ENCODE measurements around the gene LIN37.

DNA sequence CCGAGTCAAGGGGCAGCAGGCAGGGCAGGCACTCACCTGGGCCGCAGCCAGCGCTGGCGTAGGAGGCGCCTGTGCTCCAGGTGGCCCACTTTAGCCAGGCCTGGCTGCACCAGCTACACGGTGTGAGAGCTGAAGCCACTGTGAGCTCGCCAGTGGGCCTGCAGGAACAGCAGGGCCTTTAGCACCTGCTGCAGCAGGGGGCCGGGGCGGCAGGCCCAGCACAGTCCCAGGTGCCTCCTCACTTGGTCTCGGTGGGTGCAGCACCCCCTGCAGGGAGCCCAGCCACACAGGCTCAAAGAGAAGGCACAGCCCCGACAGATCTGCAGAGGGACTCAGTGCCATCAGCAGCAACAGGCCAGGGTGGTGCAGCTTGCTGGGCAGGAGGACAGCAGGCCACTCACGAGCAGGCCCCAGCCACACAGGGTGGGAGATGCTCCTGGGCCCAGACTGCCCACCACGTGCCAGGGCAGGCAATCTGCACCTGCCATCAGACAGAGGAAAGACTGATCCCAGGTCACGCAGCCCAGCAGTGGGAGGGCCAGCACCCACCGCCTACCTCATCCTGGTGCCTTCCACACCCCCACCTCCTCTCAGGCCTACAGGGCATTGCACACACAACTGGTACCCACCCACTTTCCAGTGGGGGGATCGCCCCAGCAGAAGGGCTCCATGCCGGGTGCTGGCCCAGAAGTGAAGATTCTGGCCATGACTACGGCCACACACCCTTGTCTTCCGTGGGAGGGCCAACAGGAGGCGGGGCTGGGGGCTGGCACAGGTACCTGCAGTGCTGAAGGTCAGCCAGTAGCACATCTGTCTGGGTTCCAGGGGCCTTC lies 42.8 kb downstream of the LIN37 start:
- TF ChIP-seq, protein P1, sequence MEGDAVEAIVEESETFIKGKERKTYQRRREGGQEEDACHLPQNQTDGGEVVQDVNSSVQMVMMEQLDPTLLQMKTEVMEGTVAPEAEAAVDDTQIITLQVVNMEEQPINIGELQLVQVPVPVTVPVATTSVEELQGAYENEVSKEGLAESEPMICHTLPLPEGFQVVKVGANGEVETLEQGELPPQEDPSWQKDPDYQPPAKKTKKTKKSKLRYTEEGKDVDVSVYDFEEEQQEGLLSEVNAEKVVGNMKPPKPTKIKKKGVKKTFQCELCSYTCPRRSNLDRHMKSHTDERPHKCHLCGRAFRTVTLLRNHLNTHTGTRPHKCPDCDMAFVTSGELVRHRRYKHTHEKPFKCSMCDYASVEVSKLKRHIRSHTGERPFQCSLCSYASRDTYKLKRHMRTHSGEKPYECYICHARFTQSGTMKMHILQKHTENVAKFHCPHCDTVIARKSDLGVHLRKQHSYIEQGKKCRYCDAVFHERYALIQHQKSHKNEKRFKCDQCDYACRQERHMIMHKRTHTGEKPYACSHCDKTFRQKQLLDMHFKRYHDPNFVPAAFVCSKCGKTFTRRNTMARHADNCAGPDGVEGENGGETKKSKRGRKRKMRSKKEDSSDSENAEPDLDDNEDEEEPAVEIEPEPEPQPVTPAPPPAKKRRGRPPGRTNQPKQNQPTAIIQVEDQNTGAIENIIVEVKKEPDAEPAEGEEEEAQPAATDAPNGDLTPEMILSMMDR (IDR thresholded peaks at IDR 0.05; ENCODE audit: borderline replicate concordance, extremely low read depth, low read length, poor library complexity, severe bottlenecking): peak; percentile 54
- no peak for TF ChIP-seq EZH2 (IDR thresholded peaks at IDR 0.05; ENCODE audit: borderline replicate concordance, low read depth, low read length, severe bottlenecking)
